ENCODE data around the gene SLC34A1.
A peak's percentile ranks its signal among the peaks of the same experiment; 100 is the strongest.
"Not testable (repeated sequence)": the region's sequence is repeated elsewhere in the genome, so short reads cannot be mapped to it uniquely, and the experiment has no call there.

The SLC34A1 gene

DNA sequence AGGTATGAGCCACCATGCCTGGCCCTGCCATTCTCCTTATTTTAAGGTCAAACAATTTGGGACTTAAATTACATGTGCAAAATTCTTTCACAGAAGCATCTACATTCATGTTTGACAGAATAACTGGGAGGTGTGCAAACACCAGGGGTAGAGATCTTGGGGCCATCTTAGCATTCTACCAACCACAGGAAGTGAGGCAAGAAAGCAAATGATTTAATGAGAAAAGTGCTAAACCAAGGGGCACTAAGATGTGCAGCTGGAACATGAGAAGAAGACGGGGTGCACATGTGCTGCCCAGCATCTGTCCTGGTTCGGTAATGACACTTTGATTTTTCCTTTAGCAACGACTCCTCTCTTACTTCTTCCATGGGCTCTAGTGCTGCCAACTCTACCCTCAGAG, 26.3 kb downstream of the SLC34A1 start:
- DNase-seq (ENCODE audit: low spot score): no peak

DNA sequence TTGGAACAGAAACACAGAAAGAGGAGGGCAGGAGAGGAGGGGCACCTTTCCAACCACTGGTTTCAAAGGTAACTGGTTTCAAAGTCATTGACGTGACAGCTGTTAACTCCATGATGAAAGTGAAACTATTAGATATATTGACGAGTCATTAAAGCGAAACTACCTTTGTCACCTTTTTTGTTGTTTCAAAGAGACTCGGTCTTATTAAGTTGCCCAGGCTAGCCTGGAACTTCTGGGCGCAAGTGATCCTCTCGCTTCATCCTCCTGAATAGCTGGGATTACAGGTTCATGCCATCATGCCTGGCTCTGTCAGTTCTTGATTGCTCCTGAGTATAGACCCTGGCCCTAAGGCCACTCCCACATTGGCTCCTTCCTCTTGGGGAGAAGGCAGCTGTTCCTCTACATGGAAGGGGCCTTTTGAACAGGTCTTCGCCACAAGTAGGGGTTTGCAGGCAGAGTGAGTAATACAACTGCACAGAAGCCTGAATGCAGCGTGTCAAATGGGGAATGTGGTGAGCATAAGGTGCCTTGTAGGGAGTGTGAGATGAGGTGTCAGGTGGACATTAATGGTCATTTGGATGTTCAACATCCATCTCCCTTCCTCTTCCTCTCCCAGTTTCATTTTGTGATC, 28.5 kb downstream of the SLC34A1 start:
- DNase-seq (ENCODE audit: low spot score): no peak

DNA sequence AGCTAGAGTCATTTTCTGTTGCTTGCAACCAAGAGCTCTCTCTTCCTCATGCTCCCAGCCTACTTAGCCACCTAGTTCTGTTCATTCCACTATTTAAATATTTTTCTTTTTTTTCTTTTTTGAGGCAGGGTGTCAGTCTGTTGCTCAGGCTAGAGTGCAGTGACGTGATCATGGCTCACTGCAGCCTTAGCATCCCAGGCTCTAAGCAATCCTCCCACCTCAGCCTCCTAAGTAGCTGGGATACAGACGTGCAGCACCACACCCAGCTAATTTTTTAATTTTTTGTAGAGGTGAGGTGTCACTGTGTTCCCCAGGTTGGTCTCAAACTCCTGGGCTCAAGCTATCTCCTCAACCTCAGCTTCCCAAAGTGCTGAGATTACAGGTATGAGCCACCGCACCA, 30.2 kb downstream of the SLC34A1 start:
- no peak for DNase-seq (ENCODE audit: low spot score)

DNA sequence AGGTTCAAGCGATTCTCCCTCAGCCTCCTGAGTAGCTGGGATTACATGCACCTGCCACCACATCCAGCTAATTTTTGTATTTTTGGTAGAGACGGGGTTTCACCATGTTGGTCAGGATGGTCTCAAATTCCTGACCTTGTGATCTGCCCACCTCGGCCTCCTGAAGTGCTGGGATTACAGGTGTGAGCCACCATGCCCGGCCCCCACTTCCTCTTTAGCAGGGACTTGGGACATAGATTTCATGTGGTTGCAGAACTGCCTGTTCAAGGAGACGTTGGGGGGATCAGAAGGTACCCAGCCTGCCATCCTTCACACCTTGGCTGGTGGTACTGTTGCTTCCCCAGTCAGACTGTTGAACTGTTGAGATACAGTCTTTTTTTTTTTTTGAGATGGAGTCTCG, 32.8 kb downstream of the SLC34A1 start:
- not testable (repeated sequence) for DNase-seq (ENCODE audit: low spot score)

DNA sequence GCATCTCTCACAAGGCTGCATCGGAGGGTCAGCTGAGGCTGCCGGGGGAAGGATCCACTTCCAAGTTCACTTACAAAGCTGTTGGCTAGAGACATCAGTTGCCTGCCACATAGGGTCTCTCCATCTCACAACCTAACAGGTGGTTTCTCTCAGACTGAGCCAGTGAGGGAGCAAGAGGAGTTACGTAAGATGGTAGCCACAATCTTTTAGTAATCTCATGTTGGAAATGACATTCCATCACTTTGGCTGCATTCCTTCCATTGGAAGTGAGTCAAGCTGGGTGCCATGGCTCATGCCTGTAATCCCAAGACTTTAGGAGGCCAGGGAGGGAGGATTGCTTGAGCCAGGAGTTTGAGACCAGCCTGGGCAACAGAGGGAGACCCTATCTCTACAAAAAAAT, 34.8 kb downstream of the SLC34A1 start:
- DNase-seq (ENCODE audit: low spot score): no peak

DNA sequence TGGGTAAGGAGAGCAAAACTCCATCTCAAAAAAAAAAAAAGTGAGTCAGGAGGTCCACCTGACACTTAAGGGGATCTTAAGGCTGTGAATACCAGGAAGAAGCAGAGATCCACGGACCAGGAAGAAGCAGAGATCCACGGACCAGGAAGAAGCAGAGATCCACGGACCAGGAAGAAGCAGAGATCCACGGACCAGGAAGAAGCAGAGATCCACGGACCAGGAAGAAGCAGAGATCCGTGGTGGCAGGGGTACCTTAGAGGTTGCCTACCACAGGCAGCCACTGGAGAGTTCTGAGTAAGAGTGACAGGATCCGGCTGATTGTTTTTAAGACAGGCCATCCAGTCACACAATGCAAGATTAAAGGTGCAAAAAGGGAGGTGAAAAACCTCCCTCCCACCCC, 36.2 kb downstream of the SLC34A1 start:
- not testable (repeated sequence) for DNase-seq (ENCODE audit: low spot score)

DNA sequence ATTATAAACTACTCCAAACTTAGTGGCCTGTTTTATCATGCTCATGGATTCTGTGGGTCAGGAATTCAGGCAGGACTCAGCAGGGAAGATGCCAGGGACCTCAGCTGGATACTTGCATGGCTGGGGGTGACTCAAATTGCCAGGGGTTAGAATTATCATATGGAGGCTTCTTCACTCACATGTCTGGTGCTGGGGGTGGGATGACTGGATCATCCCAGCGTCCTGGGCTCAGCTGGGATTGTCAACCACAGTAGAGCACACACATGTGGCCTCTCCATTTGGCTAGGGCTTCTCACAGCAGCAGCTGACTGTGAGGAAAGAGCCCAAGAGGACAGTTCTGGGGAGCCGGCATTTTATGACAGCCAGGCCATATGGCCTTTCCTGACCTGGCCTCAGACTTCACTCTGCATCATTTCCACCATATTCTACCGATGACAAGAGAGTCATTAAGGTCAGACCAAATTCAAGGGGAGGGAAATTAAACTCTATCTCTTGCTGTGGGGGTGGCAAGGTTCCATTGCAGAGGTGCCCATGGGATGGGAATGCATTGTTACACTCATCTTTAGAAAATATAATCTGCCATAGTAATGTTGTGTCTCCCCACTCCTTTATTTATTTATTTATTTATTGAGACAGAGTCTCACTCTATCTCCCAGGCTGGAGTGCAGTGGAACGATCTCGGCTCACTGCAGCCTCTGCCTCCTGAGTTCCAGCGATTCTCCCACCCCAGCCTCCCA, 37.0 kb downstream of the SLC34A1 start:
- no peak for DNase-seq (ENCODE audit: low spot score)

DNA sequence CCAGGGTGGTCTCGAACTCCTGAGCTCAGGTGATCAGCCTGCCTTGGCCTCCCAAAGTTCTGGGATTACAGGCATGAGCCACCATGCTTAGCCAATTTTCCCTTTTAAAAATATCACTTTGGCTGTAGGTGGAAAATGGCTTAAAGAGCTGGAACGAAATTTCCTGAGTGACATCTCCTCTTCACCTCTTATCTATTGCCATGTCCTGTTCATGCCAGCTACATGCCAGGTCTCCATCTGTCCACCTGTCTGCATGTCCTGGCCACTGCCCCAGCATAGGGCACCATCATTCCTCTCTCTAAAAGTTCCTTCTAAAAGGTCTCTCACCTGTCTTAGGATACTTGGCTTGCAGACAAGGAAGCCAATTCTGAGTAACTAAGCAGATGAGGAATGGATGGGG, 39.4 kb downstream of the SLC34A1 start:
- no peak for DNase-seq (ENCODE audit: low spot score)

DNA sequence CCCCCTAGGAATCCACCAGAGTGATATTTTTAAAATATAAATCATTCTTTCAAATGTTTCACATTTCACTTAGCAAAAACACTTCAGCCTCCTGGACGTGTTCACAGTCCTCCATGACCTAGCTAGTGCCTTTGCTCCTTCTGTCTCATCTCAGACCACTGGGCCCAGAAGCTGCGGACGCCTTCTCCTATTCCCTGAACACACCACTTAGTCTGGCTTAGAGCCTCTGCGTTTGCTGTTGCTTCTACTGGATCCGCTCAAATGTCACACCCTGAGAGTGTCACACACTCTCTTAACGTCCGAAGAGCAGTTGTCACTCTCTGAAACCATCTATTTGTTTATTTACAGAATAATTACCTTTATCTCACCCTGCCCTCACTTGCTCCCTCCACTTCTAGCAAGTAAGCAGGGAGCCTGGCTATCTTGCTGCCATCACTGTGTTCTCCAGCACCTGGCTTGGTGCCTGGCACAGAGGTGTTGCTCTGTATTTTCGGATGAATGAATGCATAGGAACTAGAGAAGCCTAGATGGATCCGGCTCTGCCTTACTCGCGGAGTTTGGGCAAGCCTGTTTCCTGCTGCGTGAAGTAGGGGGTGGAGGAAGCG, 41.1 kb downstream of the SLC34A1 start:
- no peak for DNase-seq (ENCODE audit: low spot score)

DNA sequence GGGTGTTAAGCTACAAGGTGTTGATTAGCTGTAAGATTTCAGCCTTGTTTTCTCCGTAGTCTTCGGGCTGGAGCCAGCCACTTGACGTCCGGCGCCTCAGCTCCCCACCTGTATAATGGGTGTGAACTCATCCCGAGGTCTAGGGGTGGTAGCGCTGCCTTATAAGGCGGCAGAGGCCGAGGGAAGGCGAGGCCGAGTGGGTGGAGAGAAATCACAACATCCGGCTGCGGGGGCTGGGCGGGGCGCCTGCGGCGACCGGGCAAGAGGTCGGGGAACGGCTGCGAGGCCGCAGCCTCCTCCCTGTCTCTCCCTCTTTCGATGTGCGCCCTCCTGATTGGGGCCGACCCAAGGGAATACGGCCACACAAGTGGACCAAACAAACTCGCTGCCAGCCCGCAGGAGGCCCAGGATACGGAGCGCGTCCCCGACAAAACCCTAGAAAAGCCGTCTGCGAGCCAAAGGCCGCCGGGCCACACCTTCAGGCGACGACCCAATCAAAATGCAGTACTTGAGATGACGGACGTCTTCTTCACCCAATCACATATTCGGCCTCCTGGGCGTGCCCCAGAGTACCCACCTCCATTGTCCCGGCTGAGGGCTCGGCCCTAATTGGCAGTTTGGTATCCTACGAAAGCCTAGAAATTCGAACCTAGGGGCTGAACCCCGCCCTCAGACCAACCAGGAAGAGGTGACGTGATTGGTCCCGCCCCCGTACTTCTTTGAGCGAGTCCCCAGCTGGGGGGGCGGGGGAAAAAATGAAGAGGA, 41.7 kb downstream of the SLC34A1 start:
- peak; percentile 100 for DNase-seq (ENCODE audit: low spot score)

DNA sequence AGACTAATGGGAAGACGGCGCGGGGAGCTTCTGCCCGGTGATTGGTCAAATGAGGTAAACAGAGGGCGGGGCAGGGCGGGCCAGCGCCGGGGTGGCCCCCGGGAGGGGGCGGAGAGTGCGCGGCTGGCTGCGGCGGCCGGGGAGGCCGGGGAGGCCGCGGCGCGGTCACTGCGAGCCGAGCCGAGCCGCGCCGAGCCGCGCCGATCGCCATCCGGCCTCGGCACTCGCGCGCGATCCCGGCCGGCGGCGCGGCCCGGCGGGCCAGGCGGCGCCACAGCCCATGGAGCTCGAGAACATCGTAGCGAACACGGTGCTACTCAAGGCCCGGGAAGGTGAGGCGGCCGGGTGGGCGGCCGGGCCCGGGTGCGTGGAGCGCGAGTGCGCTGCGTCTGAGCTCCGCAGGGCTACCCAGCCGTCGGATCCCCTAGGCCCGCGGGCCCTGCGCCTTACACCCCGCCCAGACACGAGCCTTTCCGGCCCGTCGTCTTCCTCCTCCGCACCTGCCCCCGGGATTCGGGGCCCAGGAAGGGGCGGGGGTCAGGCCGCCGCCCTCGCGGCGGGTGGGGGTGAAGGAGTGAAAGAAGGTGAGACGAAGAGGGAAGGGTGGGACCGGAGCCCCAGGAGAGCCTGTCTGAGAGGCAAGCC, 42.5 kb downstream of the SLC34A1 start, which contains the start of gene GRK6:
Gene GRK6 (plus strand): TSS at position 111 of the 645 bp plus-strand sequence. CDS start 170 bp downstream, at position 281.
- DNase-seq (ENCODE audit: low spot score): peak; percentile 28

DNA sequence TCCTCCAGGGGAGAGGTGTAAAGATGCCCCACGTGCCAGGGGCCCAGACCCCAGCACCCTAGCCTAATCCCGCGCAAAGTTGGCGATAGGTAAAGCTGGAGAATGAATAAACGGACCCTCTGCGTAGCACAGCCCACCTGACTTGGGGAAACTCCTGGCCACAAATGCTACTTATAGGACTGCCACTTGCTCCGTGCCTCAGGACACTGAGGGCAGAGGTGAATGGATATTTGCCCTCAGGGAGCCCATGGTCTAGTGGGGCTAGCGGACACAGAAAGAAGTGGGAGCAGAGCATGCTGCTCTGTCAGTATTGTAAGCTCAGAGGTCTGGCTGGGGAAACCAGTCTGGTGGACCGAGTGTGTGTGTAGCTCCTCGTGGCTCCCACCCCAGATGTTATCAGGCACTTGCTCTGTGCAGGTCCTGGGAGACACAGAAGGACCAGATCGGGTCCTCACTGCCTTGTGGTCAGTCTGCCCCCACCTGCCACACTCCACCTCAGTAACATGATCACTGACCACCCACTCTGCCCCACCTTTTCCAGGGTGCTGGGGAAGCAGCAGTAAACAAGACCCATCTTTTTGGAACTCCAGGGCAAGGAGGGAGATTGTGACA, 43.1 kb downstream of the SLC34A1 start:
- no peak for DNase-seq (ENCODE audit: low spot score)

DNA sequence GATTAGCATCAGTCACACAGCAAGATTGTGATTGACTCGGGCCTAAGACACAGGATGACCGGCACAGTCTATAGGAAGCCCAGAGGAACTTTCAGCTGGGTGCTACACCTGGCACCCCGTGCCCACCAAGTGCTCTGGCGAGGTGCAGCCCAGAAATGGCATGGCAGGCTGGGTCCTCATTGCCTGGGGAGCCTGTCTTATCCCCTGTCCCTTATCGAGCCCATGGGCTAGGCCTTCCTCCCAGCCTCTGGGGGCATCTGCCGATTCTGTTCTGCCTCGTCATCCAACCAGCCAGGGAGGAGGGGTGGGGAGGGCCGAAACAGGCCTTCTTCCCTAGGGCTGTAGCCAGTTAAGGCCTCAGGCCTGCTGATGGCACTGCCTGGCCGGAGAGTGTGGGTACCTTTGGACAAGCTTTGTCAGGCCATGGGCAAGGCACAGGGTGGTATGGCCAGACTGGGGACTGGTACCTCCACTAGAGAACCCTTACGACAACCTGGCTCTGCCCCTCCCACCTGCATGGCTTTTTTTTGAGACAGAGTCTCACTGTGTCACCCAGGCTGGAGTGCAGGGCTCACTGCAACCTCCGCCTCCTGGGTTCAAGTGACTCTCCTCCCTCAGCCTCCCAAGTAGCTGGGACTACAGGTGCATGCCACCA, 43.8 kb downstream of the SLC34A1 start:
- DNase-seq (ENCODE audit: low spot score): no peak

DNA sequence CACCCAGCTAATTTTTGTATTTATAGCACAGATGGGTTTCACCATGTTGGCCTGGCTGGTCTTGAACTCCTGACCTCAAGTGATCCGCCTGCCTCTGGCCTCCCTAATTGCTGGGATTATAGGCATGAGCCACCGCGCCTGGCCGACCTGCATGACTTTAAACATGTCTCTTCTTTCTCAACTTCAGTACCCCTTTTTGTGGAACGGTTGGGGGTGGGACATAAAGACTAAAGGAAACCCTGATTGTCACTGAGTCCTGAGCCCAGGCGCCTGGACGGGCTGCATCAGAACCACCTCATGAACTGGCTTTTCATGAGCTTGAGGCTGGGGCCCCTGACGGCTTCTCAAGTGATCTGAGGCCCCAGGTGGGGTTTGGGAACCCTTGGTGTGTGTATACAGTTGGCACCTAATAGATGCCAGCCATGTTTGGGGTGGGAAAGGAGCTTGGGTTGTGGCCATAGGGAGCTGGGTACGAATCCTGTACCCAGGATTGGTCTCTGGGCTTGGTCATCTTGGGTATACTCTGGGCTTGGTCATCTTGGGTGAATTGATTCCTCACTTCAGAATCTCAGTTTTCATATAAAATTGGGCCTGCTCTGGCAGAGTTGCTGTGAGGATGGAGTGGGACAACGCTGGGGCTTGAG, 44.5 kb downstream of the SLC34A1 start:
- no peak for DNase-seq (ENCODE audit: low spot score)

DNA sequence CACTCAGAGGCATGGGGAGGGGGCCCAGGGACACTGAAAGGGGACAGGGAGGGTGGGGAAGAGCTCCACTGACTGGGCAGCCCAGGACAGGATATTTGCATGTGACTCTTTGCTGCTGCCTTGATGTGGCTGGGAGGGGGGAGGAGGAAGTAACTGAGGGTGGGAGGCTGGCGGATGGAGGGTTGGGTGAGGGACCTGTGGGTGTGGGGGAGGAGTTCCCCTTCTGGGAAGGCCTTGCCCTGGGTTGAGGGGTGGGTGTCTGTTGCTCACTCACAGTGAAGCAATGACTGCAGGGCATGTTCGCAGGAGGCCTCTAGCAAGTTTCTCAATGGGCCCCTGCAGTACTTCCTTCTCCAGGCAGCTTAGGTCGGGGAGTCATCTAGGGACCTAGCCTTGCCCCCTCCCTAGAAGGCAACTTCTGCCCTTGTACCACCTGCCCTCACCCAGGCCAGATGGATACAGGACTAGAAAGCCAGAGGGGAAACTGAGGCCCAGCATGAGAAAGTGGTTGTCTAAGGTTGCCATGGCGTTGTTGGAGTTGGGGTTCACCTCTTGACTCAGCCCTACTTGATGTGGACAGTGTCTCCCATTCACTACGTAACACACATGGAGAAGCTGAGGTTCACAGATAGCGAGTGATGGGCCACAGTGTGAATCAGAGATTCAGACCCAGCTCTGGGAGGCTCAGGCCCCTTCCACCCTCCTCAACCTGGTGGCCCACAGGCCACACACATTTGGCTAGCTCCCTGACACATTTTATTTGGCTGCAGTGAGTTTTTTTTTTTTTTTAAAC, 45.2 kb downstream of the SLC34A1 start:
- no peak for DNase-seq (ENCODE audit: low spot score)

DNA sequence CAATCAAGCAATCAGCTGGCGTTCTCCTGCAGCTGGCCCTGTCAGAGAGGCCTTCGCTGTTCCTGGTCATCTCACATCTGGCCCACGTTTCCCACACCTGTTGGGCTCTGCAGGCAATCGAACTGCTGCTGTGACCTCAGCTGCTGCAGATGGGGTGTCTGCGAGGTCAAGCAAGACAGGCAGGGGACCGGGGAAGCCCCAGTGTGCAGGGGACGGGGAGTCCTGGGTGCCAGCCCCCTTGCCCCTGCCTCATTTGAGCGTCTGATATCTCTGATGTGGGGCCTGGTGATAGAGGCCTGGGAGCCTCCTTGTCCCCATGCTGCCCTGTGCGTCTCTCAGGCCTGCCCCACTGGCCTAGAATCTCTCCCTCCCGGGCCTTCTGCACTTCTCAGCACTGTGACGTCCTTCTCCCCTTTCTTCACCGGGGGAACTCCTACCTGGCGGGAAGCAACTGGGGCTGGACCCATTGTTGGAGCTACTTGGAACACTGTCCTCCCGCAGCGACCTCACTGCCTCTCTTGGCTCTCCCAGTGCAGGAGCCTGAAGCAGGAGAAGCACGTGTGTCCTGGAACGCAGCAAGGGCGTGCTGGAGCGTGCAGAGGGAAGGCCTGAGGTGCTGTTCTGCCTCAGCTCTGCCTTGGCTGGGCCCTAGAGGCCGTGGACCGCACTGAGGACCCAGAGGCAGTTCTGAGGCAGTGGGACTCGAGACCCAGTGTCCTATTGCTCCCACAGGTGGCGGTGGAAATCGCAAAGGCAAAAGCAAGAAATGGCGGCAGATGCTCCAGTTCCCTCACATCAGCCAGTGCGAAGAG, 46.1 kb downstream of the SLC34A1 start:
- no peak for DNase-seq (ENCODE audit: low spot score)

DNA sequence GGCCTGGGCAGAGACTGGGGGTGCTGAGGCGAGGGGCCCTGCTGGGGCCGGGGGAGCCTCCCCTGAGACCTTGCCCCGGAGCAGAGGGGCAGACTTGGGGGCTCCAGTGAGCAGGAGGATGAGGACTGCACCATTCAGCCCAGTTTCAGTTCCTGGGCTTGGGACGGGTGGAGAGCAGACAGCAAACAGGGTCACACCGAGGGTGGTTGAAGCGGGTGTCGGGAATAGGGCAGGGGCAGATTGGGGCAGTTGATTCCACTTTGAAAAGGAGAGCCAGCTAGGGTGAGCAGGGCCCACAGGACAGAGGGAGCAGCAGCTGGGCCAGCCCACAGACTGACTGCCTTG, 46.7 kb downstream of the SLC34A1 start:
- no peak for DNase-seq (ENCODE audit: low spot score)

DNA sequence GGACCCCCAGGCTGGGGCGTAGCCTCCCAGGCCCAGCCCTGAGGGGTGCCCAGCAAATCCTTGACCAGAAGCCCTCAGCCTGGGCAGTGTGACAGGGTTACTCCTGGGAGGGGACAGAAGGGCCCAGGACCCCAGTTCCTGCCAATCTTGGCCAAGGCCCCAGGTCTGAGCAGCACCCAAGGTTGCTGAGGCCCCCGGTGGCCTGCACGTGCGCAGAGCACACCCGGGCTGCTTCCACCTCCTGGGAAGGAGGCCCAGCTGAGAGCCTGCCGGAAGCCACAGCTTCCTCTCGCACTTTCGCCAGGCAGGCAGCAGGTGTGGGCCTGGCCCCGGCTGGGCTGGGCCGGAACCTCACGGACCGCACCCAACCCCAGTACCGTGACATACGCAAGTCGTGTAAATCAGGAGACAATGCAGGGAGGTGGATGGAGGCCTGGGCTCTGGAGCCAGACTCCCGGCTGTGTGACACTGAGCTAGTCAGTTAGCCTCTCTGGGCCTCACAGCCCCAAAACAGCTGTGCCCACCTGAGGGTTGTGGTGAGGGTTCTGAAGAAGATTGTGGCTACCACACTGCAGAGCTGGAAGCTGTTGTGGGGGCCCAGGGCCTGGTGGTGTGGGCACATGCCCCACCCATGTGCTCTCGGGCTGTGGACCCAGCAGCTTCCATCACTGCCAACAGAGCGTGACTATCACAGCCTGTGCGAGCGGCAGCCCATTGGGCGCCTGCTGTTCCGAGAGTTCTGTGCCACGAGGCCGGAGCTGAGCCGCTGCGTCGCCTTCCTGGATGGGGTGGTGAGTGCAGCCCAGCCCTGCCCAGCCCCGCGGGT, 47.3 kb downstream of the SLC34A1 start:
- no peak for DNase-seq (ENCODE audit: low spot score)

Measured in globus pallidus (tissue), 1 donor.